Colonic mucosa (tissue), 4 donors: ENCODE data around the gene C21orf58. TPM values are rescaled to one million over a fixed set of nuclear protein-coding genes. Genes with fewer than 3 reads are reported as not detected.

Experiments used
- DNase-seq: peaks from one replicate; pipeline ENCODE4 v3.0.0-alpha.2; 2020
- H3K27ac ChIP-seq: fragments of 200-600 bp; one replicate; pipeline ENCODE4 v1.8.0; 2021
- H3K27me3 ChIP-seq: fragments of 200-600 bp; one replicate; pipeline ENCODE4 v1.8.0; 2021
- H3K36me3 ChIP-seq: fragments of 200-600 bp; one replicate; pipeline ENCODE4 v1.8.0; 2021
- H3K4me1 ChIP-seq: fragments of 200-600 bp; one replicate; pipeline ENCODE4 v1.8.0; 2021; ENCODE audit warnings: mild to moderate bottlenecking
- H3K4me3 ChIP-seq: fragments of 200-600 bp; one replicate; pipeline ENCODE4 v1.8.0; 2021
- H3K9ac ChIP-seq, 2 donors: one replicate each; pipeline ENCODE4 v1.7.0; 2013; ENCODE audit warnings: control low read depth in 2 of 2, low read depth in 2 of 2, low read length in 2 of 2
- H3K9me3 ChIP-seq: fragments of 200-600 bp; one replicate; pipeline ENCODE4 v1.8.0; 2021
- intact Hi-C: fragments of 100-400 bp; cut with DNase I; formaldehyde crosslinking; loops from one replicate; pipeline ENCODE4 v1.14.1; 2022
- total RNA-seq, 2 donors: library from RNA; stranded (reverse); fragmentation: NEBNext Ultra II Directional in 1 of 2; extraction: Animal tissue kit (Norgen Biotek cat#: 25700) in 1 of 2; gene quantifications; one replicate each; pipeline ENCODE4 v1.2.1, GENCODE V29; 2021
- TF ChIP-seq, protein P1 (sequence below): fragments of 200-600 bp; IDR thresholded peaks from one replicate; pipeline ENCODE4 v1.8.0; 2022; ENCODE audit warnings: antibody characterized with exemption, mild to moderate bottlenecking
- donor health status: healthy.
- donor health status: DM: no; HTN: no; CAD: no.
- donor health status: DM: no; HTN: no; CAD: no.

Gene C21orf58
- total RNA-seq, 2 donors from 2014 or later = 5.5 to 25.7 TPM

DNA sequence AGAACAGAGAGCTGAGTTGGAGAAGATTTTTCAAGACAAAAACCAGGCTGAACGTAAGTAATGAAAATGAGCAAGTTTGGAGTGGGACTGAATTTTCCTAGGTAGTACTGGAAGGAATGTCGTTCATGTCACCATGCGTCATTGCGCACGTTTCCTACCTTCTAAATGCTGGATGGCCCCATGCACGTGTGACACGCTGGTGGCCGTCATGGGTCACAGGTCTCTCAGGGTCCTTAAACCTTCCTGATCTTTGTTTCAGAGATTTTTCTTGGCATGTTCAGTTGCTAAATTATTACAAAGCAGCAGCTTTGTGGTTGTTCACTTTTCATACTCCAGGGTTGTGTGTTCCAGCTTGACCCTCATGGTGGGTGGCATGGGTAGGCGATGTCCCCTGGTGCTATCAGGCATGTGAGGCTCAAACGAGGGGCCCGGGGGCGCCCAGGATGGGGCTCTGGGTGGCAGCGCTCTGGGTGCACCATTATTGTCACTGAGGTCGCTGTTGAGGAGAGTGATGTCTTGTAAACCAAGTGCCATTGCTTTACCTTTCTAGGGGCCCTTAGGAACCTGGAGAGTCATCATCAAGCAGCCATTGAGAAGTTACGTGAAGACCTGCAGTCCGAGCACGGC lies 25.6 kb upstream of the C21orf58 start:
- TF ChIP-seq, protein P1, sequence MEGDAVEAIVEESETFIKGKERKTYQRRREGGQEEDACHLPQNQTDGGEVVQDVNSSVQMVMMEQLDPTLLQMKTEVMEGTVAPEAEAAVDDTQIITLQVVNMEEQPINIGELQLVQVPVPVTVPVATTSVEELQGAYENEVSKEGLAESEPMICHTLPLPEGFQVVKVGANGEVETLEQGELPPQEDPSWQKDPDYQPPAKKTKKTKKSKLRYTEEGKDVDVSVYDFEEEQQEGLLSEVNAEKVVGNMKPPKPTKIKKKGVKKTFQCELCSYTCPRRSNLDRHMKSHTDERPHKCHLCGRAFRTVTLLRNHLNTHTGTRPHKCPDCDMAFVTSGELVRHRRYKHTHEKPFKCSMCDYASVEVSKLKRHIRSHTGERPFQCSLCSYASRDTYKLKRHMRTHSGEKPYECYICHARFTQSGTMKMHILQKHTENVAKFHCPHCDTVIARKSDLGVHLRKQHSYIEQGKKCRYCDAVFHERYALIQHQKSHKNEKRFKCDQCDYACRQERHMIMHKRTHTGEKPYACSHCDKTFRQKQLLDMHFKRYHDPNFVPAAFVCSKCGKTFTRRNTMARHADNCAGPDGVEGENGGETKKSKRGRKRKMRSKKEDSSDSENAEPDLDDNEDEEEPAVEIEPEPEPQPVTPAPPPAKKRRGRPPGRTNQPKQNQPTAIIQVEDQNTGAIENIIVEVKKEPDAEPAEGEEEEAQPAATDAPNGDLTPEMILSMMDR = no peak
- Histone ChIP-seq H3K27ac (no peak overlapping the region), H3K4me1 (no peaks in the 10 kb centered on the region), H3K4me3 (no peak overlapping the region), H3K9me3 (no peaks in the 10 kb centered on the region), H3K27me3 (no peaks in the 10 kb centered on the region), H3K9ac (no peak overlapping the region), H3K36me3 (peaks cover 34% of the 10 kb centered on the region)
- DNase-seq = no peak
- intact Hi-C loops = no loop called here

DNA sequence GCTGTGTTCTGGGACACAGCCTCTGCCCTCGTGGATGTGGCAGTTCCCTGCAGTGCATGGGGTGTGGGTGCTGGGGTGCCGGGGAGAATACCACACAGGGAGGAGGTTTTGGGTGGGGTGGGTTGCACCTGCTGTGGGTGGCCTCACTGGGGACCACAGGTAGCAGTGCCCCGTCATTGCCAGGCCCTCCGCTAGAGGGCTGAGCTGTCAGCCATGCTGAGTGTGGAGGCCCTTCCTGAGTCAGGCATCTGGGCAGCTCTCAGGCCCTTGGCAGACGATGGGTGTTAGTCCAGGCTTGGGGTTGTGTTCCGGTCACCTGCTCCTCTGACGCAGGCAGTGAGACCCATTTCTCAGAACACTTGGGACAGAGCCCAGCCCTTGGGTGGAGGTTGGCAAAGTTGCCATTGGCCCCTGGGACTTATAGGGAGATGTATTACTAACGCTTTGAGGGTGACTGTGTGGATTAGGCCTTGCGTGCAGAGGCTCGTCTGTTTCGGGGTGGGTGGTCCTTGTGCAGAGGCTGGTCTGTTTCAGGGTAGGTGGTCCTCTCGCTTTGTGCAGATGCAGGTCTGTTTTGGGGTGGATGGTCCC lies 24.2 kb upstream of the C21orf58 start:
- TF ChIP-seq, protein P1 = no peak
- peaks cover 30% of the 10 kb centered on the region for H3K36me3 ChIP-seq
- no peak for DNase-seq
- no peaks in the 10 kb centered on the region for H3K9me3 ChIP-seq
- H3K27me3 ChIP-seq = no peaks in the 10 kb centered on the region
- no peaks in the 10 kb centered on the region for H3K4me1 ChIP-seq
- intact Hi-C loops = no loop called here
- no peak overlapping the region for H3K27ac ChIP-seq
- no peak overlapping the region for H3K9ac ChIP-seq
- H3K4me3 ChIP-seq = no peak overlapping the region

DNA sequence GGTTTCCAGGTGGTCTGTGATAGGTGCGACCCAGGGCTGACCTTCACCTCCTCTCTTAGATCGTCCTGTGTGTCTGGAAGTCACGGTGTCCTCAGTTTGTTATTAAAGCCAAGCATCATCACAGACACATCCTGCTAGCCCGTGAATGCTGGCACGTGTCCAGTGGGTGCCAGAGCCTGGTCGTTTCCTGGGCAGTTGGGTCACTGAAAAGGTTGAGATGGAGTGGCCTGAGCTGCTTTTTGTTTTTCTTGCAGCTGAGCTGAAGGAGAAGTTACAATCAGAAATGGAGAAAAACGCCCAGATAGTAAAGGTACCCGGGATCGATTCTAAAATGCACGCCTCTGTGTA lies 23.5 kb upstream of the C21orf58 start:
- H3K9me3 ChIP-seq = no peaks in the 10 kb centered on the region
- TF ChIP-seq, protein P1 = no peak
- H3K4me1 ChIP-seq = no peaks in the 10 kb centered on the region
- intact Hi-C loops = no loop called here
- no peak overlapping the region for H3K27ac ChIP-seq
- H3K9ac ChIP-seq = no peak overlapping the region
- no peak overlapping the region for H3K4me3 ChIP-seq
- no peaks in the 10 kb centered on the region for H3K27me3 ChIP-seq
- no peak for DNase-seq
- H3K36me3 ChIP-seq = peaks cover 24% of the 10 kb centered on the region

DNA sequence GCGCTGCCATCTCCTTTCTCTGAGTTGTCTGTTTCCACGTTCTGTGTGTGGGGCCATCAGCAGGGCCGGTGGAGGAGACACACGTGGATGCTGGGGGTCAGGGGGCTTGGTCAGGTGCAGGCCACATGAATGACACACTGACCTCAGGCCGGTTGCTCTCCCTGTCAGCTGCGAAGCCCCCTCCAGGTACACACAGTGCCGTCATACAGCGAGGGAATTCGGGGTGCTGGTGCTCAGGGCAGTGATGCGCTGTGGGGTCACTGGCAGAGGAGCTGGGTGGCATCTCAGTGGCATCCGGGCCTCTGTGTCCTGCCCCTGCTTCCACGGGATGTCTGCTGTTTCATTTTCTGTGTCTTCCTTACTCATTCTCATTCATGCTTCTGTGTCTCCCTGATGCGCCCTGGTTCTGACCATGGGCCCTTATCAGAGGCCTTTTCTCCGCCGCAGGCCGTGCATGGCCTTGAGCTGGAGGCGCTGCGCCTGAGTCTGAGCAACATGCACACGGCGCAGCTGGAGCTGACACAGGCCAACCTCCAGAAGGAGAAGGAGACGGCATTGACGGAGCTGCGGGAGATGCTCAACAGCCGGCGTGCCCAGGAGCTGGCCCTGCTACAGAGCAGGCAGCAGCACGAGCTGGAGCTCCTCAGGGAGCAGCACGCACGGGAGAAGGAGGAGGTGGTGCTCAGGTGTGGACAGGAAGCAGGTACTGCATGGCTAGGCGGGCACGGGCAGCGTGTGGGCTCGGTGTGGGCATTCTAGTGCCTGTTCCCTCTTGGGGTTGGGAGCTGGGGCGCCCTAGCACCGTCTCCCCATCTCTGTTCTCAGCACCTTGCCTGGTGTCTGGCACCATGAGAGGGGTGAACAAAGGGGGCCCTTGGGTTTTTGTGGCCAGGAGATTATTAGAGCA lies 22.9 kb upstream of the C21orf58 start:
- intact Hi-C loops = no loop called here
- Histone ChIP-seq H3K36me3 (peaks cover 18% of the 10 kb centered on the region), H3K27ac (no peak overlapping the region)

DNA sequence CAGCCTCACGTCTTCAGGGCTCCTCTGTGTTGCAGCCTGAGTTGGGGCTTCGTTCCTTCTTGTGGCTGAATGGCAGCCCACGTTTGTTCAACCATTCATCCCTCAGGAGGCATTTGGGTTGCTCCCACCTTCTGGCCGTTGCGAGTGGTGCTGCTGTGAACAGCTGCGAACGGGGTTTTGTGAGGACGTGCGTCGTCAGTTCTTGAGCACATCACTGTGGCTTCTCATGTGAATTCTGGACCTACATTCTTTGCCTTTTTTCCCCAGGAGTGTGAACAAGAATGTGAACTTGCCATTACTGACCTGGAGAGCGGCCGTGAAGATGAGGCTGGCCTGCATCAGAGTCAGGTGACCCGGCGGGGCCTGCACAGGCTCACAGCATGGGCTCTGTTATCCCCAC lies 22.2 kb upstream of the C21orf58 start:
- Histone ChIP-seq H3K9ac (no peak overlapping the region), H3K27ac (no peak overlapping the region), H3K4me3 (no peak overlapping the region), H3K9me3 (no peaks in the 10 kb centered on the region), H3K36me3 (peaks cover 14% of the 10 kb centered on the region), H3K27me3 (no peaks in the 10 kb centered on the region), H3K4me1 (no peaks in the 10 kb centered on the region)
- DNase-seq = no peak
- intact Hi-C loops = no loop called here
- TF ChIP-seq, protein P1 = no peak

More for the DNA sequence above, 22.9 kb upstream of the C21orf58 start:
- H3K9me3 ChIP-seq = no peaks in the 10 kb centered on the region
- H3K4me3 ChIP-seq = no peak overlapping the region
- H3K9ac ChIP-seq = no peak overlapping the region
- H3K27me3 ChIP-seq = no peaks in the 10 kb centered on the region
- H3K4me1 ChIP-seq = no peaks in the 10 kb centered on the region
- no peak for DNase-seq
- TF ChIP-seq, protein P1 = no peak
